IMR-90 (cell line): ENCODE measurements around the gene VPS33B. TPM values are rescaled to one million over a fixed set of nuclear protein-coding genes. Genes with fewer than 3 reads are reported as not detected.

ENCODE experiments used
- CHD1 ChIP-seq: IDR thresholded peaks from 2 replicates; pipeline ENCODE4 v1.6.1; 2012; ENCODE audit warnings: low read depth, low read length, improper control_type of control experiment
- CTCF ChIP-seq: conservative IDR thresholded peaks from 2 replicates; pipeline ENCODE4 v1.5.1; 2012; ENCODE audit warnings: mild to moderate bottlenecking, low read depth, low read length, improper control_type of control experiment
- MXI1 ChIP-seq: IDR thresholded peaks from 2 replicates; pipeline ENCODE4 v1.6.1; 2012; ENCODE audit warnings: low read depth, mild to moderate bottlenecking, low read length, moderate library complexity, borderline replicate concordance
- polyA plus RNA-seq, 3 experiments: library from polyadenylated mRNA; depleted of rRNA; stranded (reverse); fragments of >200 nt; gene quantifications; 2 replicates each; pipeline ENCODE4 v1.2.3, GENCODE V29; 2012; ENCODE audit warnings: low replicate concordance in 1 of 3
- total RNA-seq: library from RNA; depleted of rRNA; stranded (reverse); fragments of >200 nt; gene quantifications from 2 replicates; pipeline ENCODE4 v1.2.3, GENCODE V29; 2012

VPS33B gene
- total and polyA plus RNA-seq, 2 of the 4 experiments (the other 2 are of a cell fraction), result 9.0 to 11.3 TPM

DNA sequence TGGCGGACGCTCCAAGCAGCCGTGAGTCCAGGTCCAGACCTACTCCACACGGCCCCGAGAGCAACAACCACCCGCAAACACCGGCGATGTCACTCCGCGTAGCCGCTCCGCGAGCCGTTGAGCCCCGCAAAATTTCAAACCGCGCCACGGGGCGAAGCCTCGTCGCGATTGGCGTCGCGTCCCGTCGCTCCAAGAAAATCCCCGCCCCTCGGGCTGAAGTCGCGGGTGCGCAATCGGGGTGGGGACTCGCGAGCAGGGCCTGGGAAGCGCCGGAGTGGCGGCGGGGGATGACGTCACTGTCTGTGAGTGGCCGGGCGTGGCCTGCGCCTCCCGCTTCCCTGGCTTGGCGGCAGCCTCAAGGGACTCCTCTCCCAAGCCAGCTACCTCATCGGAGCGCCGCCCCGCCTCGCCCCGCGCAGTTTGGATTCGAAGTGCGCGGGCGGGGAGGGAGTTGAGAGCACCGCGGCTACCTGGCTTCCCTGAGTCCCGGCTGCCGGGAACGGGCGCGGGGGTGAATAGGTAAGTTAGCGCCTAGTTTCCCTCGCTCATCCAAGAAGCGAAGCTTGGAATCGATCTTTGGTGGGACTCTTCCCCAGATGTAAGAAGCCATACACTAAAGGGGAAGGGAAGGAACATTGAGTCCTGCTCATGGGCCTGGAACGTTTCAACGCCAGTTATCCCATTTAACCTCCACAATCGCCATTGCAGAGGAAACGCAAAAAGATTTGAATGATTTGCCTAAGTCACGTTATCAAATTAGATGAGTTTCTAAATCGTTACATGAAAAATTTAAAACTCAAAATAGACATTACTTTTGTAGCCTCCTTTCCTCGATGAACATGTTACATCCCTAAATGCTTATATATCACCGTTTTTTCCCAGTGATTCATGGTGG is 27.7 kb downstream of the VPS33B start, which contains the start of gene PRC1 (continued):
- TF ChIP-seq CTCF (no peak), CHD1 (no peak), MXI1 (peak; percentile 81)
